CD14-positive monocyte (primary cell): ENCODE results near the gene ARID3A. TPM values are rescaled to one million over a fixed set of nuclear protein-coding genes. Genes with fewer than 3 reads are reported as not detected.
A peak's percentile ranks its signal among the peaks of the same experiment; 100 is the strongest.

ENCODE experiments used
- DNase-seq, 3 donors: peaks; one replicate each; pipeline ENCODE4 v3.0.0-alpha.2; 2011 to 2022
- H2AFZ ChIP-seq: 2 replicates; pipeline ENCODE4 v1.6.0; 2012; ENCODE audit warnings: mild to moderate bottlenecking, low read depth, low read length, inconsistent platforms; ENCODE audit not compliant: insufficient read depth, poor library complexity, severe bottlenecking
- H3K27ac ChIP-seq, 2 donors: 1 replicate in 1 of 2; 2 replicates in 1 of 2; pipeline ENCODE4 v1.5.1; 2012 to 2013; ENCODE audit warnings: low read length in 2 of 2, control low read depth in 1 of 2, inconsistent platforms in 1 of 2, low read depth in 1 of 2, mild to moderate bottlenecking in 1 of 2
- H3K27me3 ChIP-seq, 2 donors: one replicate each; pipeline versions ENCODE4 v1.6.0 to v1.6.1; 2011 to 2013; ENCODE audit warnings: low read length in 2 of 2; ENCODE audit not compliant: control insufficient read depth in 2 of 2, insufficient read depth in 2 of 2
- H3K36me3 ChIP-seq, 2 donors: replicated peaks in 1 of 2; 1 replicate in 1 of 2; 2 replicates in 1 of 2; pipeline versions ENCODE4 v1.5.1 to v1.6.1; 2012 to 2013; ENCODE audit warnings: low read length in 2 of 2, control low read depth in 1 of 2, inconsistent platforms in 1 of 2, mild to moderate bottlenecking in 1 of 2; ENCODE audit not compliant: insufficient read depth in 2 of 2, control insufficient read depth in 1 of 2
- H3K4me1 ChIP-seq, 2 donors: 1 replicate in 1 of 2; 2 replicates in 1 of 2; pipeline versions ENCODE4 v1.5.1 to v1.6.1; 2012 to 2013; ENCODE audit warnings: low read length in 2 of 2, control low read depth in 1 of 2, inconsistent platforms in 1 of 2, mild to moderate bottlenecking in 1 of 2, moderate library complexity in 1 of 2; ENCODE audit not compliant: insufficient read depth in 2 of 2, control insufficient read depth in 1 of 2
- H3K4me2 ChIP-seq: replicated peaks from 2 replicates; pipeline ENCODE3; 2012; ENCODE audit warnings: low read length, moderate library complexity, mild to moderate bottlenecking; ENCODE audit not compliant: poor library complexity, severe bottlenecking; ENCODE audit errors: extremely low read depth
- H3K4me3 ChIP-seq, 3 experiments: fragments of 200-600 bp in 1 of 3; sonication (generic) in 1 of 3; replicated peaks in 1 of 3; 1 replicate in 2 of 3; 2 replicates in 1 of 3; pipeline ENCODE4 v1.5.1; 2011 to 2013; ENCODE audit warnings: low read length in 3 of 3, mild to moderate bottlenecking in 3 of 3, control low read depth in 2 of 3, low read depth in 2 of 3, inconsistent platforms in 1 of 3, moderate library complexity in 1 of 3
- H3K79me2 ChIP-seq: 2 replicates; pipeline ENCODE4 v1.6.0; 2012; ENCODE audit warnings: mild to moderate bottlenecking, control low read depth, inconsistent platforms, low read length, moderate library complexity; ENCODE audit not compliant: insufficient read depth
- H3K9ac ChIP-seq: 2 replicates; pipeline ENCODE4 v1.6.0; 2017; ENCODE audit warnings: low read length, mild to moderate bottlenecking; ENCODE audit not compliant: insufficient read depth, poor library complexity, severe bottlenecking
- H3K9me3 ChIP-seq, 2 donors: replicated peaks in 1 of 2; 1 replicate in 1 of 2; 2 replicates in 1 of 2; pipeline versions ENCODE4 v1.5.1 to v1.6.1; 2012 to 2013; ENCODE audit warnings: low read length in 2 of 2, control low read depth in 1 of 2; ENCODE audit not compliant: control insufficient read depth in 1 of 2, insufficient read depth in 1 of 2
- H4K20me1 ChIP-seq: 2 replicates; pipeline ENCODE4 v1.6.0; 2012; ENCODE audit warnings: mild to moderate bottlenecking, low read length, control low read depth, moderate library complexity; ENCODE audit not compliant: insufficient read depth
- H3K27ac Mint-ChIP-seq, 7 donors: one replicate each; pipeline ENCODE4 v1.8.0; 2020; ENCODE audit warnings: mild to moderate bottlenecking in 7 of 7, mixed read lengths in 7 of 7, moderate library complexity in 6 of 7, inconsistent platforms in 2 of 7
- H3K27me3 Mint-ChIP-seq, 3 donors: one replicate each; pipeline ENCODE4 v1.8.0; 2021 to 2022; ENCODE audit warnings: low read depth in 3 of 3, mild to moderate bottlenecking in 3 of 3, mixed read lengths in 3 of 3, moderate library complexity in 3 of 3, inconsistent platforms in 1 of 3
- H3K36me3 Mint-ChIP-seq, 2 donors: one replicate each; pipeline ENCODE4 v1.8.0; 2020; ENCODE audit warnings: mixed read lengths in 2 of 2, inconsistent platforms in 1 of 2, mild to moderate bottlenecking in 1 of 2
- H3K4me1 Mint-ChIP-seq: one replicate; pipeline ENCODE4 v1.8.0; 2020; ENCODE audit warnings: mild to moderate bottlenecking, mixed read lengths
- H3K4me3 Mint-ChIP-seq, 2 donors: one replicate each; pipeline ENCODE4 v1.8.0; 2020; ENCODE audit warnings: mild to moderate bottlenecking in 2 of 2, mixed read lengths in 2 of 2, moderate library complexity in 1 of 2
- H3K9me3 Mint-ChIP-seq, 7 donors: one replicate each; pipeline ENCODE4 v1.8.0; 2020 to 2022; ENCODE audit warnings: mixed read lengths in 7 of 7, mild to moderate bottlenecking in 6 of 7, moderate library complexity in 6 of 7, inconsistent platforms in 2 of 7
- CTCF ChIP-seq: fragments of 200-600 bp; IDR thresholded peaks from one replicate; pipeline ENCODE4 v1.8.0; 2022; ENCODE audit warnings: antibody characterized with exemption, mild to moderate bottlenecking
- WGBS: methylation state at CpG from one replicate; pipeline ENCODE4 v1.1.5; 2013; ENCODE audit warnings: missing lambda C conversion rate; ENCODE audit not compliant: insufficient coverage; 5-methylcytosine and 5-hydroxymethylcytosine counted together
- intact Hi-C, 2 donors: fragments of 100-400 bp; cut with micrococcal nuclease; formaldehyde crosslinking; loops; one replicate each; pipeline versions ENCODE4 v1.15.0 to v1.15.1; 2023
- polyA plus RNA-seq, 3 donors: library from polyadenylated mRNA; depleted of rRNA in 1 of 3; unstranded in 2 of 3; stranded (reverse) in 1 of 3; fragments of 300-500 nt in 2 of 3; fragments of >200 nt in 1 of 3; fragmentation: Illumina TruSeq in 2 of 3; gene quantifications; 1 replicate in 2 of 3; 2 replicates in 1 of 3; pipeline ENCODE4 v1.2.3, GENCODE V29; 2012 to 2021

Gene ARID3A
- polyA plus RNA-seq, 3 donors, result 2.1 to 41.6 (median 3.2) TPM

DNA sequence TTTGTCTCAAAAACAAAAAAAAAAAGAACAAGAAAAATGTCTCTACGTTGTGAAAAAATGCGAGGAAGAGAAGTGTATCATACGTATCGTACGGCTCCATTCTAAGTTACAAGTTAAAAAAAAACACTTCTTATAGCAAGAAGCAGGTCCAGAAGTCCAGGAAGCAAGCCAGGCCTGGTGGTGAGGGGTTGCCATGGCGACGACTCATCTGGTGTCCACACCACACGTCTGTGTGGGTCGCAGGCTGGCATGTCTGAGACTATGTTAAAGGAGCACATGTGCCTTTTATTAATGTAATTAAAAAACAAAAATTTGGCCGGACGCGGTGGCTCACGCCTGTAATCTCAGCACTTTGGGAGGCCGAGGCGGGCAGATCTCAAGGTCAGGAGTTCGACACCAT, 38.8 kb upstream of the ARID3A start:
- Histone ChIP-seq H4K20me1 (peaks cover 16% of the 10 kb centered on the region), H3K4me3 (no peak overlapping the region), H3K9me3 (no peaks in the 10 kb centered on the region), H3K9ac (no peak overlapping the region), H2AFZ (no peak overlapping the region), H3K36me3 (peaks cover 44 to 73% of the 10 kb centered on the region in 2 donors), H3K79me2 (peaks cover 8% of the 10 kb centered on the region), H3K27me3 (no peaks in the 10 kb centered on the region), H3K4me2 (no peak overlapping the region), H3K27ac (no peak overlapping the region), H3K4me1 (peaks cover 3 to 5% of the 10 kb centered on the region in 2 donors)
- Mint-ChIP-seq H3K9me3 (peaks cover 0 to 2% (median 0%) of the 10 kb centered on the region in 7 donors), H3K27me3 (no peaks in the 10 kb centered on the region), H3K36me3 (peaks cover 43 to 88% of the 10 kb centered on the region in 2 donors), H3K4me3 (no peak overlapping the region), H3K4me1 (peaks cover 9% of the 10 kb centered on the region), H3K27ac (no peak overlapping the region)
- 100% methylated on average over 3 of the region's 16 CpGs for whole genome bisulfite sequencing
- no peak for TF ChIP-seq CTCF
- DNase-seq, result peak in 1 of 3 donors; percentile 18
- intact Hi-C loops, result no loop called here

- Histone ChIP-seq H3K36me3 (peaks cover 39 to 68% of the 10 kb centered on the region in 2 donors), H4K20me1 (peaks cover 14% of the 10 kb centered on the region), H2AFZ (no peak overlapping the region), H3K4me1 (peaks cover 9% of the 10 kb centered on the region in 2 donors), H3K79me2 (peaks cover 13% of the 10 kb centered on the region), H3K4me2 (no peak overlapping the region), H3K27me3 (no peaks in the 10 kb centered on the region), H3K9ac (no peak overlapping the region), H3K27ac (no peak overlapping the region), H3K4me3 (no peak overlapping the region), H3K9me3 (no peaks in the 10 kb centered on the region)
- intact Hi-C loops, result no loop called here
- Mint-ChIP-seq H3K27ac (peak overlapping the region in 1 of 7 donors; percentile 40), H3K27me3 (no peaks in the 10 kb centered on the region), H3K4me3 (no peak overlapping the region), H3K4me1 (peaks cover 11% of the 10 kb centered on the region), H3K9me3 (peaks cover 0 to 2% (median 0%) of the 10 kb centered on the region in 7 donors), H3K36me3 (peaks cover 38 to 82% of the 10 kb centered on the region in 2 donors)
- TF ChIP-seq CTCF, result no peak
- no peak for DNase-seq
- 92% methylated on average over 8 of the region's 10 CpGs for WGBS
Measured at GRCh38 chr19:887599-887998, 38.2 kb upstream of the ARID3A start.
